HL-60 (cell line): Measurements from ENCODE around the gene CCL14.

Experiments
- GABPA ChIP-seq: IDR thresholded peaks from 2 replicates; pipeline ENCODE4 v1.6.1; 2012; ENCODE audit warnings: low read depth
- POLR2AphosphoS5 ChIP-seq: IDR thresholded peaks from 2 replicates; pipeline ENCODE4 v1.6.1; 2012; ENCODE audit warnings: low read depth
- SPI1 ChIP-seq: IDR thresholded peaks from 2 replicates; pipeline ENCODE4 v1.6.1; 2012; ENCODE audit warnings: low read depth, mild to moderate bottlenecking, borderline replicate concordance
- TF ChIP-seq, protein P1 (sequence below): IDR thresholded peaks from one replicate; pipeline ENCODE4 v1.5.1; 2011; ENCODE audit warnings: low read length, control low read depth, inconsistent platforms; ENCODE audit not compliant: insufficient read depth

DNA sequence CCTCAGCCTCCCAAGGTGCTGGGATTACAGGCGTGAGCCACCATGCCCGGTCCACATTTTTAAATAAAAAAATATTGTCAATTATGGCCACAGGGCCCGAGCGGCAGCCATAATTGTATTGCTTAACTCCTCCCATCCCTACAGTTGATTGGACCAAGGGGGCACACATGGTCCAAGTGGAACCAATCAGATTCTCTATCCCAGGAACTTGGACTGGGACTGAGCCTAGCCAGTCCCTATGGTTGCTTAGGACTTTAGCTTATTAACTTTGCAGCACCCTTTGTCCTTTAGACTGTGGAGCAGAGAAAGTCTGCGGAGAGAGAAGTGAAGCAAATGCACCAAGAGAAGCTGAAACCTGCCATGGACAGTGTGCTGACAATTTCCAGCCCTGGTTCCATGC is 50.5 kb downstream of the CCL14 start:
- TF ChIP-seq, protein P1, sequence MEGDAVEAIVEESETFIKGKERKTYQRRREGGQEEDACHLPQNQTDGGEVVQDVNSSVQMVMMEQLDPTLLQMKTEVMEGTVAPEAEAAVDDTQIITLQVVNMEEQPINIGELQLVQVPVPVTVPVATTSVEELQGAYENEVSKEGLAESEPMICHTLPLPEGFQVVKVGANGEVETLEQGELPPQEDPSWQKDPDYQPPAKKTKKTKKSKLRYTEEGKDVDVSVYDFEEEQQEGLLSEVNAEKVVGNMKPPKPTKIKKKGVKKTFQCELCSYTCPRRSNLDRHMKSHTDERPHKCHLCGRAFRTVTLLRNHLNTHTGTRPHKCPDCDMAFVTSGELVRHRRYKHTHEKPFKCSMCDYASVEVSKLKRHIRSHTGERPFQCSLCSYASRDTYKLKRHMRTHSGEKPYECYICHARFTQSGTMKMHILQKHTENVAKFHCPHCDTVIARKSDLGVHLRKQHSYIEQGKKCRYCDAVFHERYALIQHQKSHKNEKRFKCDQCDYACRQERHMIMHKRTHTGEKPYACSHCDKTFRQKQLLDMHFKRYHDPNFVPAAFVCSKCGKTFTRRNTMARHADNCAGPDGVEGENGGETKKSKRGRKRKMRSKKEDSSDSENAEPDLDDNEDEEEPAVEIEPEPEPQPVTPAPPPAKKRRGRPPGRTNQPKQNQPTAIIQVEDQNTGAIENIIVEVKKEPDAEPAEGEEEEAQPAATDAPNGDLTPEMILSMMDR = no peak
- TF ChIP-seq SPI1 (no peak), POLR2AphosphoS5 (no peak), GABPA (no peak)
